B cell (primary cell): ENCODE measurements around the gene ARHGAP1. TPM values are rescaled to one million over a fixed set of nuclear protein-coding genes. Genes with fewer than 3 reads are reported as not detected.

Experiments used
- ATAC-seq: fragments of 200-7000 bp; cut with Tn5 transposase; one replicate; pipeline ENCODE4 v1.10.0; 2021; ENCODE audit warnings: low read depth, mild to moderate bottlenecking, moderate number of reproducible peaks, moderate library complexity
- CTCF ChIA-PET: fragments of 350-600 bp; sonication (Branson Sonifier 250); formaldehyde crosslinking; loops from one replicate; lab custom pipeline; 2021; ENCODE audit warnings: antibody characterized with exemption, inconsistent platforms; lab: Charles Lee
- POLR2A ChIA-PET: fragments of 350-600 bp; sonication (Branson Sonifier 250); formaldehyde crosslinking; loops from one replicate; lab custom pipeline; 2021; ENCODE audit warnings: antibody characterized with exemption; lab: Charles Lee
- DNase-seq: peaks from one replicate; pipeline ENCODE4 v3.0.0; 2013
- H2AFZ ChIP-seq: 2 replicates; pipeline ENCODE4 v1.6.1; 2012; ENCODE audit warnings: mild to moderate bottlenecking, low read depth, low read length; ENCODE audit not compliant: insufficient read depth, poor library complexity, severe bottlenecking
- H3K27ac ChIP-seq, 2 donors: 1 replicate in 1 of 2; 2 replicates in 1 of 2; pipeline ENCODE4 v1.5.1; 2012 to 2013; ENCODE audit warnings: low read length in 2 of 2, mild to moderate bottlenecking in 2 of 2, moderate library complexity in 1 of 2
- H3K27me3 ChIP-seq, 4 experiments: fragments of 200-600 bp in 1 of 4; sonication (generic) in 1 of 4; replicated peaks in 1 of 4; 1 replicate in 2 of 4; 2 replicates in 2 of 4; pipeline versions ENCODE4 v1.6.1 to v1.7.0; 2013 to 2016; ENCODE audit warnings: low read length in 3 of 4, mild to moderate bottlenecking in 2 of 4, mixed read lengths in 1 of 4, moderate library complexity in 1 of 4; ENCODE audit not compliant: insufficient read depth in 4 of 4, control insufficient read depth in 3 of 4; ENCODE audit errors: control extremely low read depth in 1 of 4
- H3K36me3 ChIP-seq, 2 experiments: replicated peaks in 1 of 2; 1 replicate in 1 of 2; 2 replicates in 1 of 2; pipeline versions ENCODE4 v1.6.1 to v1.7.1; 2013; ENCODE audit warnings: low read length in 1 of 2; ENCODE audit not compliant: insufficient read depth in 2 of 2, control insufficient read depth in 1 of 2; ENCODE audit errors: control extremely low read depth in 1 of 2, extremely low read depth in 1 of 2
- H3K4me1 ChIP-seq, 2 donors: fragments of 200-600 bp in 1 of 2; sonication (generic) in 1 of 2; 1 replicate in 1 of 2; 2 replicates in 1 of 2; pipeline versions ENCODE4 v1.5.1 to v1.6.1; 2013 to 2017; ENCODE audit warnings: low read length in 2 of 2; ENCODE audit not compliant: control insufficient read depth in 2 of 2, insufficient read depth in 2 of 2
- H3K4me2 ChIP-seq: replicated peaks from 2 replicates; pipeline ENCODE3; 2012; ENCODE audit warnings: mild to moderate bottlenecking, low read depth, low read length; ENCODE audit not compliant: poor library complexity, severe bottlenecking
- H3K4me3 ChIP-seq, 5 experiments: fragments of 200-600 bp in 1 of 5; sonication (generic) in 1 of 5; 1 replicate in 3 of 5; 2 replicates in 2 of 5; pipeline versions ENCODE4 v1.5.1 to v1.7.0; 2011 to 2016; ENCODE audit warnings: low read length in 4 of 5, mild to moderate bottlenecking in 4 of 5, low read depth in 2 of 5, control low read depth in 1 of 5, moderate library complexity in 1 of 5; ENCODE audit not compliant: insufficient read depth in 1 of 5; ENCODE audit errors: control extremely low read depth in 1 of 5, extremely low read depth in 1 of 5
- H3K79me2 ChIP-seq: fragments of 200-600 bp; sonication (generic); one replicate; pipeline ENCODE4 v1.6.0; 2016; ENCODE audit warnings: low read length; ENCODE audit not compliant: control insufficient read depth, insufficient read depth
- H3K9ac ChIP-seq: fragments of 200-600 bp; sonication (generic); 2 replicates; pipeline ENCODE4 v1.6.1; 2017; ENCODE audit warnings: mild to moderate bottlenecking, low read length, moderate library complexity
- H3K9me3 ChIP-seq, 3 donors: one replicate each; pipeline versions ENCODE4 v1.6.1 to v1.7.1; 2013; ENCODE audit warnings: low read length in 2 of 3; ENCODE audit not compliant: control insufficient read depth in 2 of 3, insufficient read depth in 1 of 3; ENCODE audit errors: control extremely low read depth in 1 of 3
- H4K20me1 ChIP-seq: 2 replicates; pipeline ENCODE4 v1.6.0; 2012; ENCODE audit warnings: mild to moderate bottlenecking, low read length; ENCODE audit not compliant: insufficient read depth, control insufficient read depth, poor library complexity, severe bottlenecking
- H3K27ac Mint-ChIP-seq: one replicate; pipeline ENCODE4 v1.8.0; 2021; ENCODE audit warnings: mixed read lengths
- H3K27me3 Mint-ChIP-seq: one replicate; pipeline ENCODE4 v1.8.0; 2021; ENCODE audit warnings: mixed read lengths
- H3K4me1 Mint-ChIP-seq: one replicate; pipeline ENCODE4 v1.8.0; 2021; ENCODE audit warnings: mixed read lengths
- H3K4me3 Mint-ChIP-seq: one replicate; pipeline ENCODE4 v1.8.0; 2021; ENCODE audit warnings: mixed read lengths
- H3K9me3 Mint-ChIP-seq: one replicate; pipeline ENCODE4 v1.8.0; 2022; ENCODE audit warnings: mixed read lengths; ENCODE audit not compliant: insufficient read depth
- CTCF ChIP-seq: fragments of 200-600 bp; IDR thresholded peaks from one replicate; pipeline ENCODE4 v1.8.0; 2022; ENCODE audit warnings: antibody characterized with exemption, mild to moderate bottlenecking
- EZH2 ChIP-seq: IDR thresholded peaks from 2 replicates; pipeline ENCODE4 v1.6.1; 2012; ENCODE audit warnings: borderline replicate concordance, low read depth, mild to moderate bottlenecking, moderate library complexity, low read length; ENCODE audit not compliant: insufficient read depth, poor library complexity, severe bottlenecking
- WGBS: methylation state at CpG from one replicate; pipeline ENCODE4 v1.1.5; 2013; ENCODE audit warnings: missing lambda C conversion rate; ENCODE audit not compliant: insufficient coverage; 5-methylcytosine and 5-hydroxymethylcytosine counted together
- intact Hi-C: fragments of 100-400 bp; cut with micrococcal nuclease; formaldehyde crosslinking; loops from one replicate; pipeline ENCODE4 v1.10.0; 2022
- polyA plus RNA-seq: library from polyadenylated mRNA; depleted of rRNA; stranded (reverse); fragments of >200 nt; gene quantifications from 2 replicates; pipeline ENCODE4 v1.2.3, GENCODE V29; 2012
- total RNA-seq, 2 donors: library from RNA; stranded (reverse); fragments of 120-200 nt in 1 of 2; gene quantifications; 1 replicate in 1 of 2; 2 replicates in 1 of 2; pipeline versions ENCODE4 v1.2.3 to v1.2.4, GENCODE V29; 2013 to 2022

ARHGAP1 gene
- total and polyA plus RNA-seq, 2 donors (not counting 1 experiment from before 2014, with no cell fraction given), result 33.9 to 55.0 TPM

DNA sequence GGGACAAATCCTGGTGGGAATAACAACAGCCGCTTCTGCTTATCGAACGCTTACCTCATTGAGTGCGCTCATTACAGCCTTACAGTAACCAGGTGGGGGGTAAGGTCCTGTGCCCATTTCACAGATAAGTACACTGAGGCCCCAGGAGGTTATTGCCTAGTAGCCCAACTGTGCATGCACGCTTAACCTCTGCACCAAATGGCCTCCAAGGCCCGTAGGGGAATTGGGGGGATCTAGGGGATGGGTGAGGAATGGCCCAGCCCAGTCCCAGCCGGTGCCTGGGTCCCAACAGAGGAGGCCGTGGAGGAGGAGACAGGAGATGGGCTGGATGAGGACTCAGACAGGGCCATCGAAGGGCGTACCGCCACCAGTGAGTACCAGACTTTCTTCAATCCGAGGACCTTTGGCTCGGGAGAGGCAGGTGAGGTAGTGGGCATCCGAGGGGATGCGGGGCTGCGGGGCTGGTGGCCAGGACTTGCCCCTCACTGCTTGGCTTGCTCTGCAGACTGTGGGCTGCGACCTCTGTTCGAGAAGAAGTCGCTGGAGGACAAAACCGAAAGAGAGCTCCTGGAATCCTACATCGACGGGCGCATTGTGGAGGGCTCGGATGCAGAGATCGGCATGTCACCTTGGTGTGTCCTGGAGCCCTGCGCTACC, 25.9 kb upstream of the ARHGAP1 start:
- Histone ChIP-seq H3K79me2 (no peaks in the 10 kb centered on the region), H3K9ac (no peak overlapping the region), H3K4me2 (no peak overlapping the region), H3K4me3 (no peak overlapping the region), H3K27ac (no peak overlapping the region), H3K4me1 (no peaks in the 10 kb centered on the region), H3K36me3 (no peaks in the 10 kb centered on the region), H3K9me3 (no peaks in the 10 kb centered on the region), H2AFZ (no peak overlapping the region), H3K27me3 (no peaks in the 10 kb centered on the region), H4K20me1 (no peaks in the 10 kb centered on the region)
- Mint-ChIP-seq H3K27me3 (peaks cover 3% of the 10 kb centered on the region), H3K4me3 (no peak overlapping the region), H3K9me3 (no peaks in the 10 kb centered on the region), H3K4me1 (no peaks in the 10 kb centered on the region), H3K27ac (no peak overlapping the region)
- WGBS, result 96% methylated on average over 26 of the region's 26 CpGs
- no peak for ATAC-seq
- ChIA-PET CTCF (no interaction called here), POLR2A (no interaction called here)
- no peak for DNase-seq
- no peak for TF ChIP-seq CTCF
- no peak for TF ChIP-seq EZH2
- intact Hi-C loops, result no loop called here

DNA sequence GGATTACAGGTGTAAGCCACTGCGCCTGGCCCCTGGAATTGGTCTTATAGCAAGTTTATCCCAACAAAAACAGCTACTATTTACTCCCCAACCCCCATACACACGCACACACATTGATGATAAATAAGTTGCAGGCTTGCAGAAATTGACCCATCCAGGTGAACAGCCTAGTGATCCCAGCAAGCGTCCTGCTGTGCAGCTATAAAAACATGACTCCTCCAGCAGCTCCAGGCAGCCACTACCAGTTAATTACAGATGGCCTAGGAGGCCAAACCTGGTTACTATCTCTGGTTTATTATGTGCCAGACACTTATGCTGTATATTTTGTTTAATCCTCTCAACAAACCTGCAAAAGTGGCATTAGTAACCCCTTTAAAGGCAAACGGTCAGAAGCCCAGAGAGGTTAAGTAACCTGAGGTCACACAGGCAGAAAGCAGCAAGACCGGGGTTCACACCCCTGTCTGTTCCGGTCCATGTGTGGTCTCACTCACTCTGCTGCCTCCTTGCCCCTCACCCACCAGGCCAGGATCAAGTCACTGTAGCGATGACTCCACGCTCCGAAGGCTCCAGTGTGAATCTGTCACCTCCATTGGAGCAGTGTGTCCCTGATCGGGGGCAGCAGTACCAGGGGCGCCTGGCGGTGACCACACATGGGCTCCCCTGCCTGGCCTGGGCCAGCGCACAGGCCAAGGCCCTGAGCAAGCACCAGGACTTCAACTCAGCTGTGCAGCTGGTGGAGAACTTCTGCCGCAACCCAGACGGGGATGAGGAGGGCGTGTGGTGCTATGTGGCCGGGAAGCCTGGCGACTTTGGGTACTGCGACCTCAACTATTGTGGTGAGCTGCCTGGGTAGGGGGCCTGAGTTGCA, 25.2 kb upstream of the ARHGAP1 start:
- no peak overlapping the region for H3K4me3 Mint-ChIP-seq
- Histone ChIP-seq H2AFZ (no peak overlapping the region), H3K36me3 (no peaks in the 10 kb centered on the region), H3K9me3 (no peaks in the 10 kb centered on the region), H3K4me2 (no peak overlapping the region), H3K4me3 (no peak overlapping the region), H3K4me1 (no peaks in the 10 kb centered on the region), H3K79me2 (no peaks in the 10 kb centered on the region), H3K27me3 (no peaks in the 10 kb centered on the region), H3K27ac (no peak overlapping the region), H4K20me1 (no peaks in the 10 kb centered on the region), H3K9ac (no peak overlapping the region)
- no peaks in the 10 kb centered on the region for H3K9me3 Mint-ChIP-seq
- no peaks in the 10 kb centered on the region for H3K4me1 Mint-ChIP-seq
- ChIA-PET CTCF (no interaction called here), POLR2A (no interaction called here)
- TF ChIP-seq CTCF (no peak), EZH2 (no peak)
- peaks cover 3% of the 10 kb centered on the region for H3K27me3 Mint-ChIP-seq
- ATAC-seq (no peak), DNase-seq (no peak)
- 94% methylated on average over 16 of the region's 19 CpGs for WGBS
- intact Hi-C loops, result no loop called here
- H3K27ac Mint-ChIP-seq, result no peak overlapping the region
